Skeletal muscle cell (primary cell): ENCODE data around the gene SIGLEC7.
"Not testable (repeated sequence)": the region's sequence is repeated elsewhere in the genome, so short reads cannot be mapped to it uniquely, and the experiment has no call there.

Experiments used
- DNase-seq: peaks from one replicate; pipeline ENCODE4 v3.0.0-alpha.2; 2010; ENCODE audit warnings: low read depth
- H3K4me3 ChIP-seq: 2 replicates; pipeline ENCODE4 v1.5.1; 2011; ENCODE audit warnings: low read depth, mild to moderate bottlenecking, control low read depth, low read length, moderate library complexity

SIGLEC7 gene

GRCh38 chr19:51135986-51136762 is 5.9 kb upstream of the SIGLEC7 start:
- H3K4me3 ChIP-seq, result no peak overlapping the region
- DNase-seq, result no peak

- no peak for DNase-seq
- no peak overlapping the region for H3K4me3 ChIP-seq
Measured at GRCh38 chr19:51136851-51137551, 5.1 kb upstream of the SIGLEC7 start.

- no peak for DNase-seq
- H3K4me3 ChIP-seq, result no peak overlapping the region
Measured at GRCh38 chr19:51137792-51138425, 4.2 kb upstream of the SIGLEC7 start.

- DNase-seq, result no peak
- no peak overlapping the region for H3K4me3 ChIP-seq
Measured at GRCh38 chr19:51138549-51138979, 3.5 kb upstream of the SIGLEC7 start.

GRCh38 chr19:51139299-51140014 is 2.6 kb upstream of the SIGLEC7 start:
- no peak for DNase-seq
- H3K4me3 ChIP-seq, result no peak overlapping the region

- DNase-seq, result no peak
- H3K4me3 ChIP-seq, result no peak overlapping the region
Measured at GRCh38 chr19:51140441-51140840, 1.7 kb upstream of the SIGLEC7 start.

- no peak for DNase-seq
- no peak overlapping the region for H3K4me3 ChIP-seq
Measured at GRCh38 chr19:51141181-51141580, 920 bp upstream of the SIGLEC7 start.

GRCh38 chr19:51142809-51143475 is 841 bp downstream of the SIGLEC7 start:
- H3K4me3 ChIP-seq, result not testable (repeated sequence)

GRCh38 chr19:51143486-51143885 is 1.4 kb downstream of the SIGLEC7 start:
- no peak overlapping the region for H3K4me3 ChIP-seq
- DNase-seq, result no peak

More at GRCh38 chr19:51142809-51143475, 841 bp downstream of the SIGLEC7 start:
- DNase-seq, result not testable (repeated sequence)

GRCh38 chr19:51144482-51145045 is 2.5 kb downstream of the SIGLEC7 start:
- no peak for DNase-seq
- no peak overlapping the region for H3K4me3 ChIP-seq

- DNase-seq, result no peak
- no peak overlapping the region for H3K4me3 ChIP-seq
Measured at GRCh38 chr19:51145916-51146493, 3.9 kb downstream of the SIGLEC7 start.

- DNase-seq, result no peak
- no peak overlapping the region for H3K4me3 ChIP-seq
Measured at GRCh38 chr19:51146751-51147150, 4.7 kb downstream of the SIGLEC7 start.

- DNase-seq, result no peak
- H3K4me3 ChIP-seq, result no peak overlapping the region
Measured at GRCh38 chr19:51147663-51148062, 5.6 kb downstream of the SIGLEC7 start.

- H3K4me3 ChIP-seq, result no peak overlapping the region
- DNase-seq, result no peak
Measured at GRCh38 chr19:51148580-51148979, 6.5 kb downstream of the SIGLEC7 start.

GRCh38 chr19:51150627-51151026 is 8.5 kb downstream of the SIGLEC7 start:
- H3K4me3 ChIP-seq, result no peak overlapping the region
- DNase-seq, result no peak

GRCh38 chr19:51156710-51157109 is 14.6 kb downstream of the SIGLEC7 start:
- no peak overlapping the region for H3K4me3 ChIP-seq
- no peak for DNase-seq

GRCh38 chr19:51157265-51157664 is 15.2 kb downstream of the SIGLEC7 start:
- no peak overlapping the region for H3K4me3 ChIP-seq
- no peak for DNase-seq

- DNase-seq, result no peak
- no peak overlapping the region for H3K4me3 ChIP-seq
Measured at GRCh38 chr19:51158474-51159129, 16.5 kb downstream of the SIGLEC7 start.
